K562 (cell line): Measurements from ENCODE around the gene MYBPC3. TPM values are rescaled to one million over a fixed set of nuclear protein-coding genes. Genes with fewer than 3 reads are reported as not detected.

Experiments
- CTBP1 ChIP-seq: fragments of 450-650 bp; IDR thresholded peaks from 2 replicates; pipeline ENCODE4 v1.6.1; 2016; ENCODE audit warnings: borderline replicate concordance
- GATA2 ChIP-seq: sonication (generic); formaldehyde crosslinking; IDR thresholded peaks from 2 replicates; pipeline ENCODE4 v1.4.0; 2020; ENCODE audit warnings: mild to moderate bottlenecking, missing genetic modification reagents
- JUNB ChIP-seq: fragments of 450-650 bp; formaldehyde crosslinking; conservative IDR thresholded peaks from 2 replicates; pipeline ENCODE4 v1.4.0; 2020; ENCODE audit warnings: mild to moderate bottlenecking
- KLF16 ChIP-seq: IDR thresholded peaks from 2 replicates; pipeline ENCODE4 v1.6.1; 2016; ENCODE audit warnings: antibody characterized with exemption
- MYC ChIP-seq, 2 experiments: fragments of 250-450 bp in 1 of 2; sonication (Bioruptor Pico) in 1 of 2; IDR thresholded peaks; 2 replicates each; pipeline versions ENCODE4 v1.5.1 to v1.6.1; 2012 to 2021; ENCODE audit warnings: low read depth in 2 of 2, borderline replicate concordance in 1 of 2, improper control_type of control experiment in 1 of 2, low read length in 1 of 2, mild to moderate bottlenecking in 1 of 2, moderate library complexity in 1 of 2
- NFYB ChIP-seq: IDR thresholded peaks from 2 replicates; pipeline ENCODE4 v1.6.1; 2011; ENCODE audit warnings: mild to moderate bottlenecking, moderate library complexity; ENCODE audit not compliant: insufficient read length; ENCODE audit errors: extremely low read depth
- POU5F1 ChIP-seq: fragments of 150-350 bp; IDR thresholded peaks from 2 replicates; pipeline ENCODE4 v1.6.1; 2014; ENCODE audit warnings: borderline replicate concordance, low read length, low read depth, mild to moderate bottlenecking; ENCODE audit not compliant: partially characterized antibody
- RHOXF2B ChIP-seq: fragments of 250-450 bp; sonication (Bioruptor Pico); conservative IDR thresholded peaks from 2 replicates; pipeline ENCODE4 v1.5.1; 2021
- SAFB ChIP-seq: fragments of 200-400 bp; formaldehyde crosslinking; IDR thresholded peaks from 2 replicates; pipeline ENCODE4 v1.6.1; 2017; ENCODE audit warnings: low read depth, low read length, borderline replicate concordance
- SMAD1 ChIP-seq: fragments of 150-350 bp; IDR thresholded peaks from 2 replicates; pipeline ENCODE4 v1.6.1; 2014; ENCODE audit warnings: low read length, low read depth; ENCODE audit not compliant: partially characterized antibody
- TAF9B ChIP-seq: fragments of 450-650 bp; IDR thresholded peaks from 2 replicates; pipeline ENCODE4 v1.6.1; 2018; ENCODE audit warnings: mild to moderate bottlenecking; ENCODE audit not compliant: partially characterized antibody
- ZNF507 ChIP-seq: conservative IDR thresholded peaks from 2 replicates; pipeline ENCODE4 v1.6.1; 2017; ENCODE audit warnings: missing genetic modification characterization, missing compliant biosample characterization
- polyA plus RNA-seq, 8 experiments: library from polyadenylated mRNA; depleted of rRNA in 4 of 8; stranded (reverse) in 5 of 8; unstranded in 3 of 8; fragments of >200 nt; fragmentation: Nextera tagmentation in 2 of 8; fragmentation: Illumina TruSeq in 1 of 8; extraction: Ambion mirVana in 2 of 8; extraction: Trizol in 1 of 8; gene quantifications; 2 replicates each; pipeline versions ENCODE4 v1.2.1 to v1.2.3, GENCODE V29; 2011 to 2014; ENCODE audit warnings: inconsistent platforms in 1 of 8, missing spikeins in 1 of 8
- total RNA-seq, 7 experiments: library from RNA; depleted of rRNA in 6 of 7; stranded (reverse); fragments of >200 nt in 6 of 7; fragmentation: Illumina TruSeq in 2 of 7; extraction: Trizol in 2 of 7; gene quantifications; 2 replicates each; pipeline versions ENCODE4 v1.2.1 to v1.2.3, GENCODE V29; 2011 to 2021; ENCODE audit warnings: low replicate concordance in 1 of 7
- TF ChIP-seq, protein P1 (sequence below): fragments of 450-650 bp; IDR thresholded peaks from 2 replicates; pipeline ENCODE4 v1.6.1; 2017; ENCODE audit warnings: antibody characterized with exemption, mild to moderate bottlenecking
- TF ChIP-seq, protein P2 (sequence below): fragments of 450-650 bp; IDR thresholded peaks from 2 replicates; pipeline ENCODE4 v1.6.1; 2017; ENCODE audit warnings: antibody characterized with exemption
- TF ChIP-seq, protein P3 (sequence below): fragments of 150-350 bp; conservative IDR thresholded peaks from 2 replicates; pipeline ENCODE4 v1.6.1; 2014; ENCODE audit warnings: low read length

The MYBPC3 gene
- total and polyA plus RNA-seq, 9 of the 15 experiments (the other 6 are each of a cell fraction or from before 2014, with no cell fraction given), result 0.01 TPM; not detected in 8

DNA sequence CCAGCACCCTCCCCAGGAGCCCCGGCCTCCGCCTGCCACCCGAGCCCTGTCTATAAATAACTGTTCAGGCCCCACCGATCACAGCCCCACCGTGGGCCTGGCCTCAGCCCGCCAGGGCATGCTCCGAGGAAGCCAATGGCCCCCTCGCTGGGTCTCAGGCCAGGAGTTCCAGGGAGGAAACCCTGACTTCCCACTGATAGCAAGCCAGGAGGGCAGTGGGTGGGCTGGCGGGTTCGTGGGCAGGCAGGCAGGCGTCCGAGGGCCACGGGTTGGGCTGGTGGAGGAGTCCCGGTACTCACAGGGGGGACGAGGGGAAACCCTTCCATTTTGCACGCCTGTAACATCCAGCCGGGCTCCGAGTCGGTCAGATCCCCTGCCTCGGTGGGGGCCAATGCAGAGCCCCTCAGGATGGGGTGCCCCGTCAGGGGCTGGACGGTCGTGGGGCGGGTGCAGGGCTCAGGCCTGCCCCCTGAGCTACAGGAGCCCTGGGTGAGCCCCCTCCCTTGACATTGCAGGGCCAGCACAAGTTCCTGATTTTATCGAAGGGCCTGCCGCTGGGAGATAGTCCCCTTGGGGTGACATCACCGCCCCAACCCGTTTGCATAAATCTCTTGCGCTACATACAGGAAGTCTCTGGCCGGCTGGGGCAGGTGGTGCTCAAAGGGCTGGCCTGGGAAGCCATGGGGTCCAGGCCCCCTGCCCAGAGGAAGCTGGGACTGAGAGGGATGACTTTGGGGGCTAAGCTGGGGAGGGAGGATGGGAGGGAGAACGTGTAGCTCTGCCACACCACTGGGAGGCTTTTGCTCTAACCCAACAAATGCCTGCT, 25.7 kb upstream of the MYBPC3 start, which contains the start of gene SPI1 (continued):
- peak; percentile 75 for TF ChIP-seq CTBP1
- TF ChIP-seq RHOXF2B (CRISPR knock-in tag), result no peak
- peak; percentile 77 for TF ChIP-seq KLF16
- TF ChIP-seq POU5F1, result no peak
- no peak for TF ChIP-seq SAFB
- TF ChIP-seq, protein P1, sequence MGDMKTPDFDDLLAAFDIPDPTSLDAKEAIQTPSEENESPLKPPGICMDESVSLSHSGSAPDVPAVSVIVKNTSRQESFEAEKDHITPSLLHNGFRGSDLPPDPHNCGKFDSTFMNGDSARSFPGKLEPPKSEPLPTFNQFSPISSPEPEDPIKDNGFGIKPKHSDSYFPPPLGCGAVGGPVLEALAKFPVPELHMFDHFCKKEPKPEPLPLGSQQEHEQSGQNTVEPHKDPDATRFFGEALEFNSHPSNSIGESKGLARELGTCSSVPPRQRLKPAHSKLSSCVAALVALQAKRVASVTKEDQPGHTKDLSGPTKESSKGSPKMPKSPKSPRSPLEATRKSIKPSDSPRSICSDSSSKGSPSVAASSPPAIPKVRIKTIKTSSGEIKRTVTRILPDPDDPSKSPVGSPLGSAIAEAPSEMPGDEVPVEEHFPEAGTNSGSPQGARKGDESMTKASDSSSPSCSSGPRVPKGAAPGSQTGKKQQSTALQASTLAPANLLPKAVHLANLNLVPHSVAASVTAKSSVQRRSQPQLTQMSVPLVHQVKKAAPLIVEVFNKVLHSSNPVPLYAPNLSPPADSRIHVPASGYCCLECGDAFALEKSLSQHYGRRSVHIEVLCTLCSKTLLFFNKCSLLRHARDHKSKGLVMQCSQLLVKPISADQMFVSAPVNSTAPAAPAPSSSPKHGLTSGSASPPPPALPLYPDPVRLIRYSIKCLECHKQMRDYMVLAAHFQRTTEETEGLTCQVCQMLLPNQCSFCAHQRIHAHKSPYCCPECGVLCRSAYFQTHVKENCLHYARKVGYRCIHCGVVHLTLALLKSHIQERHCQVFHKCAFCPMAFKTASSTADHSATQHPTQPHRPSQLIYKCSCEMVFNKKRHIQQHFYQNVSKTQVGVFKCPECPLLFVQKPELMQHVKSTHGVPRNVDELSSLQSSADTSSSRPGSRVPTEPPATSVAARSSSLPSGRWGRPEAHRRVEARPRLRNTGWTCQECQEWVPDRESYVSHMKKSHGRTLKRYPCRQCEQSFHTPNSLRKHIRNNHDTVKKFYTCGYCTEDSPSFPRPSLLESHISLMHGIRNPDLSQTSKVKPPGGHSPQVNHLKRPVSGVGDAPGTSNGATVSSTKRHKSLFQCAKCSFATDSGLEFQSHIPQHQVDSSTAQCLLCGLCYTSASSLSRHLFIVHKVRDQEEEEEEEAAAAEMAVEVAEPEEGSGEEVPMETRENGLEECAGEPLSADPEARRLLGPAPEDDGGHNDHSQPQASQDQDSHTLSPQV, result peak; percentile 92
- peak; percentile 95 for TF ChIP-seq GATA2 (CRISPR knock-in tag)
- TF ChIP-seq TAF9B, result no peak
- peak; percentile 68; the same call in 1 of the 2 replicates for TF ChIP-seq MYC (IDR thresholded peaks at IDR 0.05; ENCODE audit: low read depth, low read length)
- peak; percentile 29; the same call in 1 of the 2 replicates for TF ChIP-seq MYC (CRISPR knock-in tag; IDR thresholded peaks at IDR 0.05; ENCODE audit: borderline replicate concordance, low read depth)
- TF ChIP-seq NFYB, result no peak
- no peak for TF ChIP-seq JUNB (CRISPR knock-in tag)
- peak; percentile 54 for TF ChIP-seq SMAD1
- TF ChIP-seq, protein P2, sequence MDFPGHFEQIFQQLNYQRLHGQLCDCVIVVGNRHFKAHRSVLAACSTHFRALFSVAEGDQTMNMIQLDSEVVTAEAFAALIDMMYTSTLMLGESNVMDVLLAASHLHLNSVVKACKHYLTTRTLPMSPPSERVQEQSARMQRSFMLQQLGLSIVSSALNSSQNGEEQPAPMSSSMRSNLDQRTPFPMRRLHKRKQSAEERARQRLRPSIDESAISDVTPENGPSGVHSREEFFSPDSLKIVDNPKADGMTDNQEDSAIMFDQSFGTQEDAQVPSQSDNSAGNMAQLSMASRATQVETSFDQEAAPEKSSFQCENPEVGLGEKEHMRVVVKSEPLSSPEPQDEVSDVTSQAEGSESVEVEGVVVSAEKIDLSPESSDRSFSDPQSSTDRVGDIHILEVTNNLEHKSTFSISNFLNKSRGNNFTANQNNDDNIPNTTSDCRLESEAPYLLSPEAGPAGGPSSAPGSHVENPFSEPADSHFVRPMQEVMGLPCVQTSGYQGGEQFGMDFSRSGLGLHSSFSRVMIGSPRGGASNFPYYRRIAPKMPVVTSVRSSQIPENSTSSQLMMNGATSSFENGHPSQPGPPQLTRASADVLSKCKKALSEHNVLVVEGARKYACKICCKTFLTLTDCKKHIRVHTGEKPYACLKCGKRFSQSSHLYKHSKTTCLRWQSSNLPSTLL, result no peak
- TF ChIP-seq, protein P3, sequence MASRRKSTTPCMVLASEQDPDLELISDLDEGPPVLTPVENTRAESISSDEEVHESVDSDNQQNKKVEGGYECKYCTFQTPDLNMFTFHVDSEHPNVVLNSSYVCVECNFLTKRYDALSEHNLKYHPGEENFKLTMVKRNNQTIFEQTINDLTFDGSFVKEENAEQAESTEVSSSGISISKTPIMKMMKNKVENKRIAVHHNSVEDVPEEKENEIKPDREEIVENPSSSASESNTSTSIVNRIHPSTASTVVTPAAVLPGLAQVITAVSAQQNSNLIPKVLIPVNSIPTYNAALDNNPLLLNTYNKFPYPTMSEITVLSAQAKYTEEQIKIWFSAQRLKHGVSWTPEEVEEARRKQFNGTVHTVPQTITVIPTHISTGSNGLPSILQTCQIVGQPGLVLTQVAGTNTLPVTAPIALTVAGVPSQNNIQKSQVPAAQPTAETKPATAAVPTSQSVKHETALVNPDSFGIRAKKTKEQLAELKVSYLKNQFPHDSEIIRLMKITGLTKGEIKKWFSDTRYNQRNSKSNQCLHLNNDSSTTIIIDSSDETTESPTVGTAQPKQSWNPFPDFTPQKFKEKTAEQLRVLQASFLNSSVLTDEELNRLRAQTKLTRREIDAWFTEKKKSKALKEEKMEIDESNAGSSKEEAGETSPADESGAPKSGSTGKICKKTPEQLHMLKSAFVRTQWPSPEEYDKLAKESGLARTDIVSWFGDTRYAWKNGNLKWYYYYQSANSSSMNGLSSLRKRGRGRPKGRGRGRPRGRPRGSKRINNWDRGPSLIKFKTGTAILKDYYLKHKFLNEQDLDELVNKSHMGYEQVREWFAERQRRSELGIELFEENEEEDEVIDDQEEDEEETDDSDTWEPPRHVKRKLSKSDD, result no peak
- TF ChIP-seq ZNF507 (tag), result no peak
